GM18502 (cell line): ENCODE results near the gene CCL22.
"Not testable (repeated sequence)": the region's sequence is repeated elsewhere in the genome, so short reads cannot be mapped to it uniquely, and the experiment has no call there.

Experiments used
- ATAC-seq: cut with Tn5 transposase; IDR thresholded peaks from one replicate; pipeline ENCODE4 v1.9.1; 2021; ENCODE audit warnings: mild to moderate bottlenecking; ENCODE audit not compliant: unreplicated experiment, poor library complexity

CCL22 gene

DNA sequence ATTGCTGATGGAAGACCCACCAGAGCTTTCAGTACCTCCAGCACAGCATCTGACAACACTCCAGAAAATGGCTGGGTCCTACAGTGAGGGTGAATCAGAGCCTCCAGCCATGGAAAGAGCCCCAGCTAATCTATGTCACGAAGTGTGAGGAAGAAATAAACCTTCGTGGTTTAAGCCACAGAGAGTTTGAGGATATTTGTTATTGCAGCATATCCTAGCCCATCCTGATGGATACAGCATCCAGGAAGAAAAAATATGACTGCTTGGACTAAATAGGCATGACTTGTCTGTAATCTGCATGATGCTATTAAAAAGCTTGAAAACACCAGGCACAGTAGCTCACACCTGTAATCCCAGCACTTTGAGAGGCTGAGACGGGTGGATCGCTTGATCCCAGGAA, 32.7 kb downstream of the CCL22 start:
- ATAC-seq: no peak

DNA sequence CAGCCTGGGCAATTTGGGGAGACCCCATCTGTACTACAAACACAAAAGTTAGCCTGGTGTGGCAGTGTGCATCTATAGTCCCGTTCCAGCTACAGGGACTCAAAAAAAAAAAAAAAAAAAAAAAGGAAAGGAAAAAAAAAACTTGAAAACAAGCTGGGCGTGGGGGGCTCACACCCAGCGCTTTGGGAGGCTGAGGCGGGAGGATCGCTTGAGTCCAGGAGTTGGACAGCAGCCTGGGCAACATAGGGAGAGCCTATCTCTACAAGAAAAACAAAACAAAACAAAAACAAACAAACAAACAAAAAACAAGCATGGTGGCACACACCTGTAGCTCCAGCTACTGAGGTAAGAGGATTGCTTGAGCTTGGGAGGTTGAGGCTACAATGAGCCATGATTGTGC, 33.1 kb downstream of the CCL22 start:
- no peak for ATAC-seq

DNA sequence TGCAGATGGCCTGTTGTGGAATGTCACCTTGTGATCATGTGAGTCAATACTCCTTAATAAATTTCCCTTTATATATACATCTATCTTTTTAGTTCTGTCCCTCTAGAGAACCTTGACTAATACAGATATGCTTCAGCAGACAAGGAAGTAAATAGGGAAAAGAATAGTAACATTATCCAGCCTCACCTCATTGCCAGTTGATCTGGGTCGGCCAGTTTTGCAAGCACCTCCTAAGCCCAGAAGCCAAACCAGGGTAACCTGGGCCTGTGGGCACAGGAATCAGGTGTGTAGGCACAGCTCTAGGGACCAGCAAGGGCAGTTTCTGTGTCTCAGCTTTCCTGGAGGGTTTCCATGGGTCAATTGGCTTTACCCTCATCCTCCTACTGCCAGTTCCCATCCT, 34.1 kb downstream of the CCL22 start:
- no peak for ATAC-seq

DNA sequence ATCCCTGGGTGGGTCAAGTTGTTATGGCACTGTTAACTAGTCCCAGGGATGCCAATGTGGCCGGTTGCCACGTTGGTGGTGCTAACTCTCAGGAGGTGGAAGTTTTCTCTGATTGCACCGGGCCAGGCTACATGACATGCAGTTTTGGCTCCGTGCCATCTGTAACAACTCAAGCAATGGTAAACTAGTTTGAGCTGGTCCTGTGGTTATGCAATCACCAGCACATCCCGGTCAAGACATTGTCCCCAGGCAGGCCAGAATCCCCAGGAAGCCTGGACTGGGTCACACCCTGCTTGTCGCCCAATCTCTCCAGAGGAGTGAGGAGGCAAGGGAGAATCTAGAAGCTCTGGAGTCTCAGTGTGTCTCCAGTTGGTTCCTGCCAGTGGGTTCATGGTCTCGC, 35.9 kb downstream of the CCL22 start:
- ATAC-seq: no peak

DNA sequence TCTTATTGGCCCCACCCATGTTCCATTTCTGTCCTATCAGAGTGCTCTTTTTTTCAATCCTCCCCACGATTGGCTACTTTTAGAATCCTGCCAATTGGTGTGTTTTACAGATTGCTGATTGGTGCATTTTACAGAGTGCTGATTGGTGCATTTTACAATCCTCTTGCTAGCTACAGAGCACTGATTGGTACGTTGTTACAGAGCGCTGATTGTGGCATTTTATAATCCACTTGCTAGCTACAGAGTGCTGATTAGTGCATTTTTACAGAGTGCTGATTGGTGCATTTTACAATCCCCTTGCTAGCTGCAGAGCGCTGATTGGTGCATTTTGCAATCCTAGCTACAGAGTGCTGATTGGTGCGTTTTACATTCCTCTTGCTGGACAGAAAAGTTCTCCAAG, 36.4 kb downstream of the CCL22 start:
- no peak for ATAC-seq

DNA sequence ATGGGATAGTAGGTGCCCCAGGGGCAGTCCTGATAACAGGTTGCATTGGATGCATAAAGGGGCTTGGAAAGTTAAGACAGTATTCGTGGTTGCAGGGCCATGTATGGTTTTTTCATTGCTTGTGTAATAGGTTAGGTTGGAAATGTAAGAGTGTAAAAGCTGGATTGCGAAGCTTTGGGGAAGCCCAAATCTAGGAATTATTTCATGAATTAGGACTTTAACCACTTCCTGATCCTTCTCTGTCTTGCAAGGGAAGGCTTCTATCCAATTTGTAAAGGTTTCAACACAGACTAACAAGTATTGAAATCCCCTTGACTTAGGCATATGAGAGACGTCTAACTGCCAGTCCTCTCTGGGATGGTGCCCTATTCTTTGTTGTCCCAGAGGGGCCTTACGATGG, 38.2 kb downstream of the CCL22 start:
- no peak for ATAC-seq

DNA sequence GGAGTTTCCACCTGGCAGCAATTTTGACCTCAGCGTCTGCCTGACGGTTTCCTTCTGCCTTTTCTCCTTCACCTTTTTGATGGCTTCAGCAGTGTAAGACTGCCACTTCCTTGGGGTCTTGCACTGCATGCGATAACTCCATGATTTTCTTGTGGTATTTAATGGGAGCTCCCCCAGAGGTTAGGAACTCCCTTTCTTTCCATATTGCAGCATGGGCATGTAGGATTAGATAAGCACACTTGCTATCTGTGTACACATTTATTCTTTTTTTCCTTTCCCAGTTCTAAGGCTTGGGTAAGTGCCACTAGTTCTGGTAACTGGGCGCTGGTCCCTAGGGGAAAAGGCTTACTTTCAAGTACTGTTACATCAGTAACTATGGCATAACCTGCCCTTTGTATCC, 38.9 kb downstream of the CCL22 start:
- not testable (repeated sequence) for ATAC-seq

DNA sequence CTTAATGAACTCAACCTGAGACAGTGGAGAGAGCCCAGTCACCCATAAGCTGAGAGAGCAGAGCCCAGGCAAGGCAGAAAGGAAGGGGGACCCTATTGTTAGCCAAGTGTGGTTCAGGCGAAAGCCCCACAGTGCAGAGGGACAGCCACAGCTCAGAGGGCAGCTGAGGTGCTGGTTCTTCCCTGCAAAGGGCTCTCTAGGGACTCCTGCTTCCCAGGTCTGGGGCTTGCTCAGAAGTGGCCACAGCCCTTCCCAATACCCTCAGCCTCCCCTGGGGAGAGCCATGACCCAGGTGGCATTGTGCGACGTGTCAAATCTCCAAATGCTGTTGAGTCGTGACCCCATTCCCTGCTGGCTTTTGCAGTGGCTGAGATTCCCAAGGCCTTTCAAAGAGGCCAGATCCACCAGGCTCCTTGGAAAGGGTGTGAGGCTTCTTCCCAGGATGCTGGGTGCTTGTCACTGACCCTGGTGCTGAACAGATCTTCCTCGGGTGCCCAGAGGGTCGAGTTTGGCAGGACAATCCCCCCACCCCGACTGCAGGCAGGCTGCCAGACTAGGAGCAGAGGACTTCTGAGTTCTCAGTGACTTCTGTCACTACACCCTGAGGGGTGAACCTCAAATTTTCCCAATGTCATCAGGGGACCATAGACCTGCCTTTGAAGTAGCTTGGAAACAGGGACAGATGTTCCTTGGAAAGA, 43.5 kb downstream of the CCL22 start:
- ATAC-seq: no peak

DNA sequence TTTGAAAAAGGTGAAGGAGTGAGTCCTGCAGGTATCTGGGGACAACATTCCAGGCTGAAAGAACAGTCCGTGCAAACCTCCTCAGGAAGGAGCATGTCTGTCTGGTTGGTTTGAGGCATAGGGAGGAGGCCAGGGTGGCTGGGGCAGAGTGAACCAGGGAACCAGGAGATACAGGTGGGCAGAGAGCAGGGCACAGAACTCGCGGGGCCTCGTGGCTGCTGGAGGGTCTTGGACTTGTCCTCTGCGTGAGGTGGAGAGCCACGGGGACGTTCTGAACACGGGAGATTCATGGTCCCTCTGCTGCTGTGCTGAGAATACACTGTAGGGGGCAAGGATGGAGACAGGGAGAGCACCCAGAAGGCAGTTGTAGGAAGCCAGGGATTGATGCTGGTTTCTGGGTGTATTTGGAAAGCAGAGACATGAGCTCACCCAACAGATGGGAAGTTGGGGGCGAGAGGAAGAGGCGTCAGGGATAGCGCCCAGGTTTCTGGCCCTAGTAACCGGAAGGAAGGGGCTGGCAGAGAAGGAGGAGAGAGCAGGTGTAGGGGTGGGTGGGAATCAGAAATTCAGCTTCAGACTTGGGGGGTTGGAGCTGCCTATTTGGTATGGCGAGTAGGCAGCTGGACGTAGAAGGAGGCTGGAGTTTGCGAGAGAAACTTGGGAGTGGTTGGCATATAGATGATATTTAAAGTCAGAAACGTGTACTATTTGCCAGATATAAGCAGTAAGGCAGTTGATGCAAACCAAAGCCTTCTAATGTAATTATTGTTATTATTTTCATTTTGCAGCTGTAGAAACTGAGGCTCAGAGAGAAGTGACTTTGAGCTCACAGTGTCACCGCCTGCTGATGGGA, 45.6 kb downstream of the CCL22 start, which contains the start of gene CCL17:
Gene CCL17, plus strand, starts transcription at position 803 of the 853 bp plus-strand sequence. CDS start 9,166 bp downstream, outside the sequence.
- ATAC-seq: no peak

DNA sequence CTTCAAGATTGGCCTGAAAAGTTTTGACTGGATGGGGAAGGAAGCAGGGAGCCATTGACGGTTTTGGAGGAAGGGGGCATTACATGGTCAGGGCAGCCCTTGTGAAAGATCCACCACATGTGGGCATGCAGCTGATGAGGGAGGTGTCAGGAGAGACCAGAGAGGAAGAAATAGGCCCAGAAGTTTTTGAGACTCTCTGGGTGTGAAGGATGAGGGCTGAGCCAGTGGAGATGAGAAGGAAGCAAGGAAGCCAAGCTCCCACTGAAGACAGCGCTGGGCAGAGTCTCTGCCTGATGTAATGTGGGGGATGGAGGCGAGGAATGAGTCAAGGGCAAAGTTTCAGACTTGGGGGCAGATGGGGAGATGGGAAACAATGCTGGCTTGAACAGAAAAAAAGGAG, 46.5 kb downstream of the CCL22 start:
- ATAC-seq: no peak

DNA sequence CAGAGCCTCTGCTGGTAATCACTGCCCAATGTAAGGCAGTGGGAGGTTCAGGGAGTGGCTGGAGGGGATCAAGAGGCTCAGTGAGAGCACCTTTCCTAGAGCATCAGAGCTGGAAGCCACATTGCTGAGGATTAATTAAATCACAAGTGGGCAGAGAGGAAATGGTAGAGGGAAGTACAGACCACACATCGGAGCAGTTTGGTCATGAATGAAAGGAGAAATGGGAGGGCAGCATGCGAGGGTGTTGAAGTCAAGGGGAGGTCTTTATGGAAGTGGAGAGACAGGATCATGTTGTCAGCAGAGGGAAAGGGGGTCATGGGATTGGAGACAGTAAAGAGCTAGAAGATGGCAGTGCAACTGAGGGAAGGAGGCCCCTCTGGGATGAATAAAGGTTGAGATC, 48.3 kb downstream of the CCL22 start:
- ATAC-seq: no peak

DNA sequence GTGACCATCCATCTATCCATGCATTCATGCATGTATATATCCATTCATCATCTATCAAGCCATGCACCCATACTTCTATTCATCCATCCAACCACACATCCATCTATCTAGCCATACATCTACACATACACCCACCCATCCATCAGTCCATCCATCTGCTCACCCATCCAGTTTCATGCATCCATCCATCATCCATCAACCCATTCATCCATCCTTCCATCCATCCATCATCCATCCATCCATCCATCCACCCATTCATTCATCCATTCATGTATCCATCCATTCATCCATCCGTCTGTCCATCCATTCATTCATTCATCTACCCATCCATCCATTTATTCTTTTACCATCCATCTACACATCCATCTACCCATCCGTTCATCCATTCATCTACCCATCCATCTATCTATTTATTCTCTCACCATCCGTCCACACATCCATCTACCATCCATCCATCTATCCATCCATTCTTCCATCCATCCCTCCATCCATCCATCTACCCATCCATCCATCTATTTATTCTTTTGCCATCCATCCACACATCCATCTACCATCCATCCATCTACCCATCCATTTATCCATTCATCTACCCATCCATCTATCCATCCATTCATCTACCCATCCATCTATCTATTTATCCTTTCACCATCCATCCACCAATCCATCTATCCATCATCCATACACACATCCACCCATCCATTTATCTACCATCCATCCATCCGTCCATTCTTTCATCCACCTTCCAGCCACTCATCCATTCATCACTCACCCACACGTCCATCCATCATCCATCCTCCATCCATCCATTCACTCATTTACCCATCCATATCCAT, 49.2 kb downstream of the CCL22 start:
- no peak for ATAC-seq

DNA sequence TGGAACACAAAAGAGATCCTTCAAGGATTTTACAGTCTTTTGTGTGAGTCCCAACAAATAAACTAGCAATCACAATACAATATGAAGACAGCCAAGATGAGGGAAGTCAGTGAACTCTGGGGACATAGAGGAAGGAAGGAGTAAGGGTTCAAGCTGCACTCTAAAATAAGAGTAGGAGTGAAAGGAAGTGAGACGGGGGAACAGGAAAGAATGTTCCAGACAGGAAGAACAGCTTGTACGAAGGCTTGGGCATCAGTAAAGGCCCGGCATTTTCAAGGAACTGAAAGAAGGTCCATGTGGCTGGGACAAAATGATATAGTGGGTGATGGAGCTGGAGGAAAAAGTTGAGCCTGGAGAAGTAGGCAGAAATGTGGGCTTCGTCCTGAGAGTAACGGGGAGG, 50.5 kb downstream of the CCL22 start:
- ATAC-seq: no peak

DNA sequence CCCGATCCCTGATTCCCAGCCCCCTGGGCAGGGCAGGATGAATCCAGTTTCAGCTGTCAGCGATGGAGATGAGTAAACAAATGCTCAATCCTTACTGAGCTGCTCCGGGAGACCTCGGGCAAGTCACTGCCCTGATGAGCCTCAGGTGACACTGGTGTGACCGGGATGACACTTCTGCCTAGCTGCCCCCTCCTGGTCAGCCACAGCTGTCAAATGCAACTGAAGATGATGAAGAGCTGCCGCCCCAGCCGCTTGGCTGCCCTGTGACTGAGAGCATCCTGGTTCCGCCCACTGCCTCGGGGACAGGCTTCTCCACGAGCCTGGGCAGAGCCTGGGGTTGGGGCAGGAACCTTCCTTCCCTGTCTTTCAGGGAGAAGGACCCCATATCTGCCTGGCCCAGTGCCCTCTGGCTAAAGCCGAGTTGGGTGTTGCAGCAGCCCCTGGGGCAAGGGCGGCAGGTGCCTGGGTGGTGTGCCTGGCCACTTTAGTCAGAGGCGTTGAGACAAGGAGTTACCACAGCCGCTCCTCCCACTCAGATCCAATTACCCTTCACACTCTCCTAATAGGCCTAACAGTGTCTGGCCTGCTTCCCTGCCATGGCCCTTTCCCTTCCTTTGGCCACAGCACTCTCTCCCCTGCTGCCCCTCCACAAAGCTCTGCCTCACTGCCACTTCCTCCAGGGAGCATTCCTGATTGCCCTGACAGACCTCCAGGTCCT, 51.4 kb downstream of the CCL22 start:
- ATAC-seq: no peak

DNA sequence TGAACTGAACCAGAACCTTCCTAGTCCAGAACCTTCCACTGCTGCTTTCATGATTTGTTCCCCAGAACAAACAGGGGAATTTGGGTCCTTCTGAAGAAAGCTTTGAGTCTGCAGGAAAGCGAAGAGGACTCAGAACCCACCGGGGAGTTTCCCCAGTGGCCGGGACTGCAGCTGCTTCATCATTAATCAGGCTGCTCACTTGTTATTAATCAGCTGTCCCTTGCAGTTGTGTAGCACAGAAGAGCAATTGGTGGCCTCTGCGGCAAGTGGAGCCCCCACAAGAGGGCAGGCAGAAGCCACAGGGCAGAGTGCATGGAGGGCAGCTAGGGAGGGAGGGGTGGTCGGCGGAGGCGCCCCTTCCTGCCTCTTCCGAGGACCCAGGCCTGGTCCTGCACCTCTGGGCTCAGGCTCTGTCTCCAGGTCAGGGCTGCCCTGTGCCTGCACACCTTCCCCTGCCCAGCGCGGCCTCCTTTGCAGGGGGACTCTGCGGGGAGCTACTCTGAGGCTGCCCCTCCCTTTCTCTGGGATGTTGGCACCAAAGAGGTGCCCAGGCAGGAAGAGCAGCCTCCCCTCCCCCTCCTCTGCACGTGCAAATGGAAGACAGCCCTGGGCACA, 52.9 kb downstream of the CCL22 start:
- ATAC-seq: no peak

DNA sequence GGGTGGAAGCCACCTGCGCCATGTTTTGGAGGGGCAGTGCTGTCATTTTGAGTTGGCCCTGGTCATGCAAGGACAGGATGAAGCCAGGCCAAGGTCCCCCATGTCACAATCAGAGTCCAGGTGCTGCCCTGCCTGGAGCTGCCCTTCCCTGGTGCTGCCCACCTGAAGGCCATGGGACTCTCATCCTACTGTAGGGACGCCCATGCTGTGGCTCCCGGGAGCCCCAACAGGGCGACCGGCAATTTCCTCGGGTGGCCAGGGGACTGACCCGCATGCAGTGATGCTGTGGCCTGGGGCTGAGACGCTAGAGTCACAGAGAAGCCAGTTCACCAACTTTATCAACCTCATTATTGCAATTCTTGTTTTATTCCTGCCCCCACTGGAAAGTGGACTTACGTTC, 54.0 kb downstream of the CCL22 start:
- ATAC-seq: no peak

DNA sequence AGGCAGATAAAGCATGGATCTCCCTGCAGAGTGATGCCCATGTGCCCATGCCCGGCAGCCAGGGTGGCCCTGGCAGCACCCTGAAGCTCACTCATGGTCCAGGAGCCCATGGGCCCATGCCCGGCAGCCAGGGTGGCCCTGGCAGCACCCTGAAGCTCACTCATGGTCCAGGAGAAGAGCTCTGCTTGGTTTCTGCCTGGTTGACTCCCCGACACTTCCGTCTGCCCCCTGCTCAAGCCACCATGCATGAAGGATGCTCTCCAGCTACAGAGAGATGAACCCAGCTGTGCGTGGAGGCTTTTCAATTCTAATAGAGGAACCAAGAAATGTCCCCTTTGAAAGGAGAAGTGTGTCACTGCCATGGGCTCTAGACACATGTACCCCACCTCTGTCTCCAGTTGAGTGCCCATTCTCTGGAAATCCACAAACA, 54.7 kb downstream of the CCL22 start:
- ATAC-seq: peak; percentile 69

DNA sequence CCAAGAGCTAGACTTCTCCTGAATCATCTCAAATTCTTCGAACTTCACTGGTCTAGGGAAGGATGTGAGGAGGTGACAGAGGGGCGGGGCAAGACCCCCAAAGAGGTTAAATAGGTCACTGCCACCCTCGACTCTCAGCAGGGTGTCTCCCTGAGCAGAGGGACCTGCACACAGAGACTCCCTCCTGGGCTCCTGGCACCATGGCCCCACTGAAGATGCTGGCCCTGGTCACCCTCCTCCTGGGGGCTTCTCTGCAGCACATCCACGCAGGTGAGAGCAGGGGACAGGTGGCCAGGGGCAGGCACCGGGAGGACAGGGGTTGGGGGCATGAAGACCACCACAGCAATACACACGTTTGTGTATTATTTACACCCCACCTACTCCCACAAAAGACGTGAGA, 55.1 kb downstream of the CCL22 start:
- no peak for ATAC-seq
